HFFc6 (cell line): ENCODE measurements around the gene ZNF35. TPM values are rescaled to one million over a fixed set of nuclear protein-coding genes. Genes with fewer than 3 reads are reported as not detected.

Source experiments
- DNase-seq: peaks from one replicate; pipeline ENCODE4 v3.0.0-alpha.2; 2018
- H3K27ac Mint-ChIP-seq: 2 replicates; pipeline ENCODE4 v1.8.0; 2020; ENCODE audit warnings: mild to moderate bottlenecking, mixed read lengths
- H3K27me3 Mint-ChIP-seq: 2 replicates; pipeline ENCODE4 v1.8.0; 2021; ENCODE audit warnings: mild to moderate bottlenecking, moderate library complexity, mixed read lengths; ENCODE audit not compliant: insufficient read depth
- H3K36me3 Mint-ChIP-seq: 2 replicates; pipeline ENCODE4 v1.8.0; 2021; ENCODE audit warnings: low read depth, mixed read lengths
- H3K4me1 Mint-ChIP-seq: 2 replicates; pipeline ENCODE4 v1.8.0; 2020; ENCODE audit warnings: low read depth, mixed read lengths
- H3K4me3 Mint-ChIP-seq: 2 replicates; pipeline ENCODE4 v1.8.0; 2020; ENCODE audit warnings: mild to moderate bottlenecking, moderate library complexity, mixed read lengths
- H3K9me3 Mint-ChIP-seq: 2 replicates; pipeline ENCODE4 v1.8.0; 2020; ENCODE audit warnings: mild to moderate bottlenecking, mixed read lengths
- total RNA-seq, 6 experiments: library from RNA; stranded (reverse); fragmentation: NEBNext Ultra II Directional; extraction: Animal tissue kit (Norgen Biotek cat#: 25700); gene quantifications; 2 replicates in 1 of 6; 3 replicates in 5 of 6; pipeline ENCODE4 v1.2.3, GENCODE V29; 2021
- TF ChIP-seq, protein P1 (sequence below): fragments of 200-600 bp; sonication (generic); IDR thresholded peaks from 2 replicates; pipeline ENCODE4 v1.5.0; 2021; ENCODE audit warnings: antibody characterized with exemption, mild to moderate bottlenecking

The ZNF35 gene
- total RNA-seq, 6 experiments from 2014 or later: 8.6 to 10.7 (median 10.0) TPM

DNA sequence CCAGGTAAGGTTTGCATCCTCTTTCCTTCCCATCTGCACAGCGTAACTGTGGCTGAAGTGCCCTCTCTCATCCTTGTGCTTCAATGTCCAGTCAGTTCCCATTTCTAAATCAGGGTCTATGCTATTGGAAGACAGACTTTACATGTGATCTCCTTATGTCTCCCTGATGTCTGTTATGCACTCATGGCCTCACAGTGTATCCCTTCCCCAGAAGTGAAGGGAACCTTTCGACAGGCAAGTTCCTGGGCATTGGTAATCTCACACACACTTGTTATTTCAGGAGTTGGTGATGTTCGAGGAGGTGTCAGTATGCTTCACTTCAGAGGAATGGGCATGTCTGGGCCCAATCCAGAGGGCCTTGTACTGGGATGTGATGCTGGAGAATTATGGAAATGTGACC is 16.3 kb upstream of the ZNF35 start:
- Mint-ChIP-seq H3K36me3 (peaks cover 44% of the 10 kb centered on the region), H3K4me3 (no peak overlapping the region), H3K9me3 (peaks cover 5% of the 10 kb centered on the region; the same call in 1 of the 2 replicates), H3K27ac (no peak overlapping the region), H3K27me3 (no peaks in the 10 kb centered on the region), H3K4me1 (no peaks in the 10 kb centered on the region)
- no peak for DNase-seq
- TF ChIP-seq, protein P1, sequence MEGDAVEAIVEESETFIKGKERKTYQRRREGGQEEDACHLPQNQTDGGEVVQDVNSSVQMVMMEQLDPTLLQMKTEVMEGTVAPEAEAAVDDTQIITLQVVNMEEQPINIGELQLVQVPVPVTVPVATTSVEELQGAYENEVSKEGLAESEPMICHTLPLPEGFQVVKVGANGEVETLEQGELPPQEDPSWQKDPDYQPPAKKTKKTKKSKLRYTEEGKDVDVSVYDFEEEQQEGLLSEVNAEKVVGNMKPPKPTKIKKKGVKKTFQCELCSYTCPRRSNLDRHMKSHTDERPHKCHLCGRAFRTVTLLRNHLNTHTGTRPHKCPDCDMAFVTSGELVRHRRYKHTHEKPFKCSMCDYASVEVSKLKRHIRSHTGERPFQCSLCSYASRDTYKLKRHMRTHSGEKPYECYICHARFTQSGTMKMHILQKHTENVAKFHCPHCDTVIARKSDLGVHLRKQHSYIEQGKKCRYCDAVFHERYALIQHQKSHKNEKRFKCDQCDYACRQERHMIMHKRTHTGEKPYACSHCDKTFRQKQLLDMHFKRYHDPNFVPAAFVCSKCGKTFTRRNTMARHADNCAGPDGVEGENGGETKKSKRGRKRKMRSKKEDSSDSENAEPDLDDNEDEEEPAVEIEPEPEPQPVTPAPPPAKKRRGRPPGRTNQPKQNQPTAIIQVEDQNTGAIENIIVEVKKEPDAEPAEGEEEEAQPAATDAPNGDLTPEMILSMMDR: no peak

DNA sequence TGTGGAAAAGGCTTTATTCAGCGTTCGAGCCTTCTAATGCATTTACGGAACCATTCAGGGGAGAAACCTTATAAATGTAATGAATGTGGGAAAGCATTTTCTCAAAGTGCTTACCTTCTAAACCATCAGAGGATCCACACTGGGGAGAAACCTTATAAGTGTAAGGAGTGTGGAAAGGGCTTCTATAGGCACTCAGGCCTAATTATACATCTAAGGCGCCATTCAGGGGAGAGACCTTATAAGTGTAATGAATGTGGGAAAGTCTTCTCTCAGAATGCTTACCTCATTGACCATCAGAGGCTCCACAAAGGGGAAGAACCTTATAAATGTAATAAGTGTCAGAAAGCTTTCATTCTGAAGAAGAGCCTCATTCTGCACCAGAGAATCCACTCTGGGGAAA is 6.2 kb upstream of the ZNF35 start:
- Mint-ChIP-seq H3K4me3 (no peak overlapping the region), H3K27ac (no peak overlapping the region), H3K27me3 (0 out of 2 replicates have a peak, but pooled peaks cover 2% of the 10 kb centered on the region), H3K4me1 (no peaks in the 10 kb centered on the region), H3K9me3 (peaks cover 45% of the 10 kb centered on the region), H3K36me3 (peaks cover 87% of the 10 kb centered on the region)
- TF ChIP-seq, protein P1: no peak
- no peak for DNase-seq

GRCh38 chr3:44643024-44643423 is 5.5 kb upstream of the ZNF35 start:
- Mint-ChIP-seq H3K4me1 (peaks cover 6% of the 10 kb centered on the region), H3K9me3 (peaks cover 45% of the 10 kb centered on the region), H3K27ac (no peak overlapping the region), H3K36me3 (peaks cover 81% of the 10 kb centered on the region), H3K27me3 (0 out of 2 replicates have a peak, but pooled peaks cover 2% of the 10 kb centered on the region), H3K4me3 (no peak overlapping the region)
- TF ChIP-seq, protein P1: no peak
- no peak for DNase-seq

DNA sequence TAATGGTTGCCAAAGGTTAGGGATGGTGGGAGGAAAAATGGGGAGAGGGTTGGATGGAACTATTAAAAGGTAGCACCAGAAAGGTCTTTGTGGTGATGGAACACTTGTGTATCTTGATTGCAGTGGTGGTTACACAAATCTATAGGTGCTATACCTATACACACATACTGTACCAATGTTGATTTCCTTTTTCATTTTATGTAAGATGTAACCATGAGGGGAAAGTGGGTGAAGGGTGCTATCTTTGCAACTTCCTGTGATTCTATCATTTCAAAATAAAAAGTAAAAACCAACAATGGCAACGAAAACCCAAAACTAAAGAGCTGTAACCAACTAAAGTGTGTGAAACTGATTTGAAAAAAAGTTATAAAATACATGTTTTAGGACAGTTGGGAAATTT is 761 bp upstream of the ZNF35 start:
- no peak for DNase-seq
- H3K9me3 Mint-ChIP-seq: peaks cover 13% of the 10 kb centered on the region
- H3K27me3 Mint-ChIP-seq: 0 out of 2 replicates have a peak, but pooled peaks cover 2% of the 10 kb centered on the region
- TF ChIP-seq, protein P1: no peak
- peak overlapping the region; percentile 98 for H3K4me3 Mint-ChIP-seq
- H3K27ac Mint-ChIP-seq: peak overlapping the region; percentile 88
- peaks cover 60% of the 10 kb centered on the region for H3K36me3 Mint-ChIP-seq
- H3K4me1 Mint-ChIP-seq: peaks cover 22% of the 10 kb centered on the region

- H3K4me3 Mint-ChIP-seq: peak overlapping the region; percentile 98
Measured at GRCh38 chr3:44649709-44650108, 1.2 kb downstream of the ZNF35 start.

More at GRCh38 chr3:44649709-44650108, 1.2 kb downstream of the ZNF35 start:
- H3K4me1 Mint-ChIP-seq: peaks cover 22% of the 10 kb centered on the region
- H3K36me3 Mint-ChIP-seq: peaks cover 63% of the 10 kb centered on the region
- no peak for DNase-seq
- no peaks in the 10 kb centered on the region for H3K27me3 Mint-ChIP-seq
- no peak overlapping the region; the same call in 1 of the 2 replicates for H3K27ac Mint-ChIP-seq
- no peaks in the 10 kb centered on the region for H3K9me3 Mint-ChIP-seq
- TF ChIP-seq, protein P1: no peak
